Activated CD4-positive, alpha-beta T cell treated with anti-CD3 and anti-CD28 coated beads for 1 hour (primary cell): ENCODE data around the gene FOXR1.

Source experiments
- DNase-seq: peaks from one replicate; pipeline ENCODE4 v3.0.0-alpha.2; 2020

The FOXR1 gene

DNA sequence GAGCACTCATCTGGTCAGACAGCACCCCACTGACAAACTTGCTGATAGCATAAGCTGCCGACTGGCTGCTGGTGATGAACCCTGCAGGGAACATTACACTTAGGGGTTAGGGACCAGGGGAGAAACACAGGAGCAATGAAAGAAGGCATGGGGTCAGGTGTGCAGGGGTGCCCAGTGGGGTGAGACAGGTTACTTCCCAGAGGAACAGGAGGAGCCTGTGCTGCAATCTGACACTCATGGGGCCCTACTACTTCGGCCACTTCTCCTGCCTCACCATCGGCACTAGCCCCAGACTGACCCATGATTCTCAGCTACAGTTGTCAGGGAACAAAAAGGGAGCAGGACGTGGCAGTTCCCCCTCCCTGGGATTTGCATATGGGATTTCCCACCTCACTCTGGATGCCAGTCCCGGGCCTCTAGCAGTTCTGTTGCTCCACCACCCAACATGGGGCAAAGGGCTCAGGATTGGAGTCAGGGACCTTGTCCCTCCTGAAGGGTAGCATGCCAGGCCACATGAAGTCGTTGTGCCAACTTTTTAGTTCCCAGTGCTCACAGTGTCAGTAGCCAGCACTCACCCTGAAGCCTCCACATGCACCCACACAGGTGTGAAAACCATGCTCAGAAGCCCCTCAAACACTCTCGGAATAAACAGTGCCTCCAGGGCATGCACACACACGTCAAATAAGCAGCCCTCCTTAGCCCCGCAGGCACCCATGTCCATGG, 56.9 kb downstream of the FOXR1 start:
- no peak for DNase-seq

DNA sequence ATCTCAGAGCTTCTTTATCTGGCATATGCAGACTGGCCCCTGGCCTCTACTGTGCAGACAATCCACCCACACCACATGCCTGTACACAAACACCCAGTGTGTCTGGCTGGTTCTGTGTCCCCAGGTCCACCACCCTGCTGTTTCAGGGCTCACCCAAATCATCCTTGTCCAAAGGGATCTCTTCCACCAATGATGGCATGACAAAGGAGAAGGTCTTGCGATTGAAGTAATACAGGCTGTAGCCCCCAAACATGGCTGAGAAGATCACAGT, 57.4 kb downstream of the FOXR1 start:
- no peak for DNase-seq

DNA sequence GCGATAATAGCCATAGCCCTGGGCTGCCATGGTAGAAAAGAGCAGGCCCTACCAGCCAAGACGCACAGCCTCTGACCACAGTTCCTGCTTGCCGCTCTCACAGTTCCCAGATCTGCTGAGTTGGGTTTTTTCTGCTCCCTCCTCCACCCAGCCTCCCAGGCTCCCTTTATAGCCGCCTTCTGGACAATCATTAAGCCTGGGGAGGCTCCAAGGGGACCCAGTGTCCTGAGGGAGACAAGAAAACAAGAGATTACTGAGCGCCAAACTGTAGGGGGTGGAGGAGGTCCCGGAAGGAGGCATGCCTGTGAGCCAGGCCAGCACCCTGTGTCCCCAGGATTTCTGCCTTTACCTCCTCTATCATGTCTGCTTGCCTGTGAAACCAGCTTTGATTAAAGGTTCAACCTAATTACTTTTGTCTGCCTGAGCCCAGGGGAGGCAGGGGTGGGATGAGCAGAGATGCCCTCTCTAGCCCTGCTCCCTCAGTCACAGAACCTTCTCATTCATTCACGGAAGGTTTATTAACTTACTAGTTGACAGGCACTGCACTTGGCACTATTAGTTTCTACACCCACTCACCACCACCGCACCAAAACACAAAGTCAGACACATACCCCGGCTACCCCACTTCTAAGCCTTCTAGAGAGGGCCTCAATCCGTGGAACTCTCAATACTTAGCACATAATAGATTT, 57.9 kb downstream of the FOXR1 start:
- DNase-seq, result no peak

DNA sequence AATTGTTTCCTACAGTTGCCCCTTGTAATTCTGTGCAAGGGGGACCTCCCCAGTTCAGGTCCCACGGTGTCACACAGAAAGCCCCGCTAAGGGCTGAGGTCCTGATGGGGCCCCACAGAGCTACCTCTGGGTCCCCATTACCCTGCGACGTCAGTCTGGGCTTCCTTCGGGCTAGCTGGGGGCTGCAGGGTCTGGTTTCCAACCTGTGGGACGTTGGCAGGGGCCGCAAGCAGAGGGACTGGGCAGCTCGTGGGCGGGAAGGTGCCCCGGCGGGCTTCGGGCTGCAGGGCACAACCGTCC, 58.4 kb downstream of the FOXR1 start:
- DNase-seq, result no peak

DNA sequence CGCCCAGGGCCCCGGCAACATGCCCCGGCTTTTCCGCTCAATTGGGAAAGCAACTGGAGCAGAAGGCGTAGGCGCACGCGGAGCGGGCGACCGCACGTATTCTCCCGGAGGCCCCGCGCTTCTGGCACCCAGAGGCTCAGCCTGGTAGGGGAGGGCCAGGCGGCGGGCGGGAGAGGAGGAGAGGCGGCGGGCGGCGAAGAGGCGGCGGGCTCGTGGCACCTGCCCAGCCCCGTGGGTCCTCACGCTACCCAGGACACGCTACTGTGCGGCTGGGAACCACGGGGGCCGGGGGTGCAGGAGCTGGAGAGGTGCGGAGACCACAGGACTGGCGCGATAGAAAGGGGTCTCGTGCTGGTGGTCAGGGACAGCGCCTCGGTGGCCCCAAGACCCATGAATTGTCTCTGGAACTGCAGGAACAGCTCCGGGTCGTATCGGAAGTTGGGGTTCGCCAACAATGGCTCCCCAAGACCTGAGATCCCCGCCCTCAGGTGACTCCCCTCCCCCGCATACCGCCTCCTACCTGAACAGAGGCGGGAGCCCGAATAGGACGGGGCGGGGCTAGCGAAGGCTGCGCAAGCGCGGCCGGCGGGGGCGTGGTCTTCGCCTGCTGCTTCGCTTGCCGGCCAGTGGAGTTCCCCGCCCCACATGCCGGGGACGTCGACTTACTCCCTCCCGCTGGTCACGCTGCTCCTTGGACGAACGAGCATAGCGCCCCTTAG, 58.9 kb downstream of the FOXR1 start, which contains the start of gene SLC37A4:
TSS of gene SLC37A4 (minus strand) at position 549 of the 719 bp plus-strand sequence.
- DNase-seq, result peak; percentile 99
